Measurements from ENCODE around the gene SEC62.

Gene SEC62

DNA sequence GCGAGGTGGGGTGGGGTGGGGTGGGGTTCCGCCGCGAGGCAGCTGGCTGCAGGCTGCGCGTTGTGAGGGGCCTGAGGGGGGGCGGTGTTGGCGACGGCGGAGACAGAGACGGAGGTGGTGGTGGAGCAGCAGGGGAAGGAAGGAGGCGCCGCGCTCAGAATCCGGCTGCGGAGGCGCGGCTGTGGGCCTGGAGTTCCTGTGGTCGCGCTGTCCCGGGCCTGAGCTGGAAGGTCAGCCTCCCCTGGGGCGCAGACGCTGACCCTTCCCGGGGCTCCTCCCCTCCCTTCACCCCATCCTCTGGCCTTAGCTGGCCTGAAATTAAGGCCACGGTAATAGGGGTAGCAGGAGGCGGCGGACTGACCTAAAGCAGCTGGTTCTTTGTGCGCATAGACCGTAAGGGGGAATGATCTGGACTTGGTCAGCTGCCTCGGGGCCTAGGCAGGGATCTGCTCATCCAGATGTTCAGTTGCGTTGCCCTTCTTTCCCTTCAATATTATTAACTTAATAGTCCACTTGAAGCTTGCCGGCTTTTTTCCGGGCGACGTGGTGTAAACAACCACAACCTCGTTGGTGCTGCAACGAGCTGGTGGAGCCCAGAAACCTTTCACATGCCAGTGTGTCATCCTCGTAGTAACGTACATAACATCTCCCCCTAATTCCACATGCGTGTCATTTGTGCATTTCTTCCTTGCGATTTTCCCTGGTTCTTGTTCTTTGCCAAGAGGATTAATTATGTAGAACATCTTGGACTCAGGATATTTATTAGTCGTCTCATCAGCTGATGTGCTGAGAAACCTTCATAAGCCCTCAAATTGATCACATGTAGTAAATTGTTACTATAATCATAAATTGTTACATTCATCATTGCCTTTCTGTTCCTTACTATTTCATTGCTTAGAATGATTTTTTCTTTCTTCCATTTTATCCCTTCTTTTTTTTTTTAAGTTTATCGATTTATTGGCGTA lies 626 bp downstream of the SEC62 start:
- TF ChIP-seq, protein P1, sequence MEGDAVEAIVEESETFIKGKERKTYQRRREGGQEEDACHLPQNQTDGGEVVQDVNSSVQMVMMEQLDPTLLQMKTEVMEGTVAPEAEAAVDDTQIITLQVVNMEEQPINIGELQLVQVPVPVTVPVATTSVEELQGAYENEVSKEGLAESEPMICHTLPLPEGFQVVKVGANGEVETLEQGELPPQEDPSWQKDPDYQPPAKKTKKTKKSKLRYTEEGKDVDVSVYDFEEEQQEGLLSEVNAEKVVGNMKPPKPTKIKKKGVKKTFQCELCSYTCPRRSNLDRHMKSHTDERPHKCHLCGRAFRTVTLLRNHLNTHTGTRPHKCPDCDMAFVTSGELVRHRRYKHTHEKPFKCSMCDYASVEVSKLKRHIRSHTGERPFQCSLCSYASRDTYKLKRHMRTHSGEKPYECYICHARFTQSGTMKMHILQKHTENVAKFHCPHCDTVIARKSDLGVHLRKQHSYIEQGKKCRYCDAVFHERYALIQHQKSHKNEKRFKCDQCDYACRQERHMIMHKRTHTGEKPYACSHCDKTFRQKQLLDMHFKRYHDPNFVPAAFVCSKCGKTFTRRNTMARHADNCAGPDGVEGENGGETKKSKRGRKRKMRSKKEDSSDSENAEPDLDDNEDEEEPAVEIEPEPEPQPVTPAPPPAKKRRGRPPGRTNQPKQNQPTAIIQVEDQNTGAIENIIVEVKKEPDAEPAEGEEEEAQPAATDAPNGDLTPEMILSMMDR (IDR thresholded peaks at IDR 0.05; ENCODE audit: low read depth, low read length, missing control alignments): no peak
- peak overlapping the region; percentile 78 for H3K4me3 ChIP-seq (replicated peaks; ENCODE audit: low read depth, low read length)
- DNase-seq (ENCODE audit: extremely low read depth, low read depth): peak; percentile 2

DNA sequence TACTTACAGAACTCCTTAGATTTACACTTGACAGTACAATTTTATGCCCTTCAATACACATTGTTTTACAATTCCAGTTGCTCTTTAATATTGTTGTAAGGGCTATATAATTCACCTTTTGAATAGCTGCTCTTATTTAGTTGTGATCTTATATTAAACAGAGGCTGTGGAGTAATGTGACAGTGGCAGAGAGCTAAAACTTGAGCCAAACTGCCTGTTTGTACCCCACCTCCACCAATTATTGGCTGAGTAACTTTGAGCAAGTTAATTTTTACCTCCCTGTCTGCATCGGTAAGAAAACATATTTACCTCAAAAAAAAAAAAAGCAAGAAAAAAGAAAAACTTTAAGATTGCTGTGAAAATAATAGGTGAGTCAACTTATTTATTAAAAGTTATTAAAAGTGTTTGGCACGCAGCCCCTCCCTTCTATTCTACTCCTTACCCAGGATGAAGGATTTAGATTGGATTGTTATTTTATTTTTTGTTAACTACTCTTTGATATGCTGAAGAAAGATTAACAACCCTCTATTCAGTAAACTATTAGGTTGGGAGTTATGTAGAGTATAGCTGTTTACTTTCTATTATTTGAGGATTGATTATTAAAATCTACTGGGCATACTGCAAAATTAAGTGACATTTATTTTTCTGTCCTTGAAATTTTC lies 1.7 kb downstream of the SEC62 start:
- TF ChIP-seq, protein P1 (IDR thresholded peaks at IDR 0.05; ENCODE audit: low read depth, low read length, missing control alignments): no peak
- no peak for DNase-seq (ENCODE audit: extremely low read depth, low read depth)
- peak overlapping the region; percentile 78 for H3K4me3 ChIP-seq (replicated peaks; ENCODE audit: low read depth, low read length)

GRCh38 chr3:169969174-169970095 lies 2.8 kb downstream of the SEC62 start:
- TF ChIP-seq, protein P1 (IDR thresholded peaks at IDR 0.05; ENCODE audit: low read depth, low read length, missing control alignments): no peak
- DNase-seq (ENCODE audit: extremely low read depth, low read depth): no peak
- no peak overlapping the region for H3K4me3 ChIP-seq (replicated peaks; ENCODE audit: low read depth, low read length)

GRCh38 chr3:169970847-169971246 lies 4.2 kb downstream of the SEC62 start:
- H3K4me3 ChIP-seq (replicated peaks; ENCODE audit: low read depth, low read length): no peak overlapping the region
- TF ChIP-seq, protein P1 (IDR thresholded peaks at IDR 0.05; ENCODE audit: low read depth, low read length, missing control alignments): no peak
- DNase-seq (ENCODE audit: extremely low read depth, low read depth): no peak

DNA sequence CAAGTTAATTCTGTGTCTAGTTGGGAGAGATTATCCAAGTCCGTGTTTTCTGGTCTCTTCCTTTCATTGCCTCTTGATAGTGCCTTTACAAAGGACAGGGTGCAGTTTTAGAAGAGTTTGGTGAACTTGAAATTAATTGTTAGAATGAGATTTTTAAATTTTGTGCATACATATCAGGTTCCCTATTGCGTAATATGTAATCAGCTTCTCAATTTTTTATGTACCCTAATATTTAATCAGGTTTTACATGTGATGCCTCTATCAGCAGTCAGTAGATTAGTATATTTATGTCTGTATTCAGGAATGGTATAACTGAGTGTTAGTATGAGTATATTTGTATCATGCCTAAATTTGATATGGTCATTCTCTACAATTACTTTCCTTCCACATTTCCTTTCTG lies 4.9 kb downstream of the SEC62 start:
- DNase-seq (ENCODE audit: extremely low read depth, low read depth): no peak
- TF ChIP-seq, protein P1 (IDR thresholded peaks at IDR 0.05; ENCODE audit: low read depth, low read length, missing control alignments): no peak
- no peak overlapping the region for H3K4me3 ChIP-seq (replicated peaks; ENCODE audit: low read depth, low read length)

DNA sequence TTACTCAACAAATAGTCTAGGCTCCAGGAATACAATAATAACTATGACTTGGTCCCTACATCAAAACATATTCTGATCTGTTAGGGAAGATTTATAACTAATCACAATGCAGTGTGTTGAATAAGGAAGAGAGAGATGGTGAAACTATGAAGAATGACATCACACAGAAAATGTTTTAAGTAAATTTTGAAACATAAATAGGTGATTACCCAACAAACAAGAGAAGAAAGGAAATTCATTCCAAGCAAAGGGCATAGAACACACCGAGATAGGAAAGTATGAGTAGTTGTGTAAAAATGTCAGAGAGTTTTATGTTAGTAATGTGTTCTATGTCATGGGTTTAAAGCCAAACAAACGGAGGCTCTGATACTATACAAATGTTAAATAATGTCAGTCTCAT lies 13.4 kb downstream of the SEC62 start:
- no peak for DNase-seq (ENCODE audit: extremely low read depth, low read depth)
- TF ChIP-seq, protein P1 (IDR thresholded peaks at IDR 0.05; ENCODE audit: low read depth, low read length, missing control alignments): no peak
- no peak overlapping the region for H3K4me3 ChIP-seq (replicated peaks; ENCODE audit: low read depth, low read length)
